ENCODE data around the gene CTPS1. TPM values are rescaled to one million over a fixed set of nuclear protein-coding genes. Genes with fewer than 3 reads are reported as not detected.

The CTPS1 gene
- total RNA-seq, 4 donors from 2014 or later: 19.6 to 47.4 (median 36.5) TPM

- Histone ChIP-seq H3K4me1 (no peaks in the 10 kb centered on the region), H3K4me3 (no peak overlapping the region), H3K9me3 (no peaks in the 10 kb centered on the region), H3K27ac (no peak overlapping the region), H3K27me3 (no peaks in the 10 kb centered on the region), H3K36me3 (peaks cover 4 to 98% of the 10 kb centered on the region in 2 donors)
- 100% methylated on average over 1 to 3 of the region's 3 CpGs for WGBS, 2 donors (ENCODE audit: low coverage in 1 of 2)
- TF ChIP-seq CTCF (IDR thresholded peaks at IDR 0.05) (no peak), POLR2AphosphoS5 (IDR thresholded peaks at IDR 0.05) (no peak), EP300 (IDR thresholded peaks at IDR 0.05) (no peak), POLR2A (IDR thresholded peaks at IDR 0.05) (no peak)
- ATAC-seq: no peak
Measured at GRCh38 chr1:41033272-41033671, 53.8 kb downstream of the CTPS1 start.

- Histone ChIP-seq H3K4me1 (no peaks in the 10 kb centered on the region), H3K36me3 (peaks cover 4 to 98% of the 10 kb centered on the region in 2 donors), H3K27ac (no peak overlapping the region), H3K9me3 (no peaks in the 10 kb centered on the region), H3K4me3 (no peak overlapping the region), H3K27me3 (no peaks in the 10 kb centered on the region)
- 90% methylated on average over 2 of the region's 3 CpGs; no CpG with 5 or more reads in 1 of the 2 donors for WGBS, 2 donors (ENCODE audit: low coverage in 1 of 2)
- TF ChIP-seq EP300 (IDR thresholded peaks at IDR 0.05) (no peak), POLR2A (IDR thresholded peaks at IDR 0.05) (no peak), CTCF (IDR thresholded peaks at IDR 0.05) (no peak), POLR2AphosphoS5 (IDR thresholded peaks at IDR 0.05) (no peak)
- no peak for ATAC-seq
Measured at GRCh38 chr1:41037116-41037903, 57.8 kb downstream of the CTPS1 start.

- Histone ChIP-seq H3K4me1 (no peaks in the 10 kb centered on the region), H3K27me3 (no peaks in the 10 kb centered on the region), H3K36me3 (peaks cover 4 to 96% of the 10 kb centered on the region in 2 donors), H3K27ac (no peak overlapping the region), H3K4me3 (no peak overlapping the region), H3K9me3 (no peaks in the 10 kb centered on the region)
- WGBS, 2 donors (ENCODE audit: low coverage in 1 of 2): 91 to 97% methylated on average over 3 to 4 of the region's 5 CpGs
- TF ChIP-seq EP300 (IDR thresholded peaks at IDR 0.05): no peak
- TF ChIP-seq POLR2A (IDR thresholded peaks at IDR 0.05): no peak
- TF ChIP-seq POLR2AphosphoS5 (IDR thresholded peaks at IDR 0.05): no peak
- peak in 2 of 4 experiments; percentile 16 to 24 for TF ChIP-seq CTCF (IDR thresholded peaks at IDR 0.05)
- ATAC-seq: no peak
Measured at GRCh38 chr1:41038110-41038509, 58.6 kb downstream of the CTPS1 start.

GRCh38 chr1:41041614-41042270 lies 62.2 kb downstream of the CTPS1 start:
- peaks cover 0 to 24% (median 4%) of the 10 kb centered on the region in 3 donors for H3K4me1 ChIP-seq
- no peak for TF ChIP-seq POLR2A (IDR thresholded peaks at IDR 0.05)
- TF ChIP-seq EP300 (IDR thresholded peaks at IDR 0.05): no peak
- no peak for TF ChIP-seq POLR2AphosphoS5 (IDR thresholded peaks at IDR 0.05)
- TF ChIP-seq CTCF (IDR thresholded peaks at IDR 0.05): no peak
- no peaks in the 10 kb centered on the region for H3K27me3 ChIP-seq
- peaks cover 1 to 94% of the 10 kb centered on the region in 2 donors for H3K36me3 ChIP-seq
- ATAC-seq: no peak
- H3K4me3 ChIP-seq: no peak overlapping the region
- H3K27ac ChIP-seq: no peak overlapping the region
- 89 to 100% methylated on average over 3 of the region's 3 CpGs for WGBS, 2 donors (ENCODE audit: low coverage in 1 of 2)
- no peaks in the 10 kb centered on the region for H3K9me3 ChIP-seq

Measured in gastroesophageal sphincter (tissue), 4 donors.